A204.1 (cell line): ENCODE data around the gene COL27A1.

Source experiments
- FAIRE-seq: peaks from 2 replicates; lab custom pipeline; 2012; peaks lifted over from hg19 to GRCh38; lab: Jason Lieb, UNC

Gene COL27A1

GRCh38 chr9:114228016-114228808 is 72.9 kb downstream of the COL27A1 start:
- FAIRE-seq = no peak

GRCh38 chr9:114229295-114229694 is 74.0 kb downstream of the COL27A1 start:
- FAIRE-seq = no peak

- FAIRE-seq = no peak
Observed at GRCh38 chr9:114230068-114230467, 74.7 kb downstream of the COL27A1 start.

GRCh38 chr9:114231273-114231672 is 75.9 kb downstream of the COL27A1 start:
- FAIRE-seq = no peak

GRCh38 chr9:114231719-114232449 is 76.5 kb downstream of the COL27A1 start:
- no peak for FAIRE-seq

- FAIRE-seq = no peak
Observed at GRCh38 chr9:114233491-114234185, 78.3 kb downstream of the COL27A1 start.

- no peak for FAIRE-seq
Observed at GRCh38 chr9:114235033-114235661, 79.8 kb downstream of the COL27A1 start.

GRCh38 chr9:114236391-114237138 is 81.2 kb downstream of the COL27A1 start:
- FAIRE-seq = no peak

GRCh38 chr9:114237247-114237646 is 81.9 kb downstream of the COL27A1 start:
- no peak for FAIRE-seq

- no peak for FAIRE-seq
Observed at GRCh38 chr9:114237781-114238180, 82.4 kb downstream of the COL27A1 start.

GRCh38 chr9:114238472-114238871 is 83.1 kb downstream of the COL27A1 start:
- no peak for FAIRE-seq

GRCh38 chr9:114238891-114239875 is 83.8 kb downstream of the COL27A1 start:
- FAIRE-seq = no peak

GRCh38 chr9:114240216-114240615 is 84.9 kb downstream of the COL27A1 start:
- no peak for FAIRE-seq

- no peak for FAIRE-seq
Observed at GRCh38 chr9:114240647-114241558, 85.6 kb downstream of the COL27A1 start.

GRCh38 chr9:114242837-114243236 is 87.5 kb downstream of the COL27A1 start:
- FAIRE-seq = no peak

GRCh38 chr9:114243240-114243639 is 87.9 kb downstream of the COL27A1 start:
- no peak for FAIRE-seq

GRCh38 chr9:114244570-114244969 is 89.2 kb downstream of the COL27A1 start:
- FAIRE-seq = no peak

- FAIRE-seq = no peak
Observed at GRCh38 chr9:114246558-114246957, 91.2 kb downstream of the COL27A1 start.

- no peak for FAIRE-seq
Observed at GRCh38 chr9:114247077-114247476, 91.7 kb downstream of the COL27A1 start.
